ENCODE results near the gene MAEA.
A peak's percentile ranks its signal among the peaks of the same experiment; 100 is the strongest.

MAEA gene

GRCh38 chr4:1269209-1269608, 20.5 kb upstream of the MAEA start:
- Histone ChIP-seq H3K36me3 (ENCODE audit: control insufficient read depth, insufficient read depth, low read length) (no peaks in the 10 kb centered on the region), H3K4me3 (ENCODE audit: low read depth, low read length) (no peak overlapping the region), H3K4me1 (ENCODE audit: control insufficient read depth, insufficient read depth, low read length) (no peaks in the 10 kb centered on the region), H3K9ac (ENCODE audit: low read depth, low read length) (no peak overlapping the region), H3K9me3 (ENCODE audit: control insufficient read depth, insufficient read depth, low read length) (no peaks in the 10 kb centered on the region), H3K27me3 (ENCODE audit: control insufficient read depth, insufficient read depth, low read length) (no peaks in the 10 kb centered on the region)

GRCh38 chr4:1271686-1272085, 18.0 kb upstream of the MAEA start:
- Histone ChIP-seq H3K27me3 (ENCODE audit: control insufficient read depth, insufficient read depth, low read length) (no peaks in the 10 kb centered on the region), H3K36me3 (ENCODE audit: control insufficient read depth, insufficient read depth, low read length) (no peaks in the 10 kb centered on the region), H3K4me1 (ENCODE audit: control insufficient read depth, insufficient read depth, low read length) (no peaks in the 10 kb centered on the region), H3K9ac (ENCODE audit: low read depth, low read length) (no peak overlapping the region), H3K4me3 (ENCODE audit: low read depth, low read length) (no peak overlapping the region), H3K9me3 (ENCODE audit: control insufficient read depth, insufficient read depth, low read length) (no peaks in the 10 kb centered on the region)

- Histone ChIP-seq H3K4me3 (ENCODE audit: low read depth, low read length) (no peak overlapping the region), H3K9ac (ENCODE audit: low read depth, low read length) (no peak overlapping the region), H3K27me3 (ENCODE audit: control insufficient read depth, insufficient read depth, low read length) (peaks cover 2% of the 10 kb centered on the region), H3K4me1 (ENCODE audit: control insufficient read depth, insufficient read depth, low read length) (no peaks in the 10 kb centered on the region), H3K36me3 (ENCODE audit: control insufficient read depth, insufficient read depth, low read length) (no peaks in the 10 kb centered on the region), H3K9me3 (ENCODE audit: control insufficient read depth, insufficient read depth, low read length) (no peaks in the 10 kb centered on the region)
Measured at GRCh38 chr4:1274871-1275270, 14.8 kb upstream of the MAEA start.

- H3K4me3 ChIP-seq (ENCODE audit: low read depth, low read length) = no peak overlapping the region
- H3K4me1 ChIP-seq (ENCODE audit: control insufficient read depth, insufficient read depth, low read length) = no peaks in the 10 kb centered on the region
- H3K9me3 ChIP-seq (ENCODE audit: control insufficient read depth, insufficient read depth, low read length) = no peaks in the 10 kb centered on the region
- no peak overlapping the region for H3K9ac ChIP-seq (ENCODE audit: low read depth, low read length)
- no peaks in the 10 kb centered on the region for H3K36me3 ChIP-seq (ENCODE audit: control insufficient read depth, insufficient read depth, low read length)
- peaks cover 2% of the 10 kb centered on the region for H3K27me3 ChIP-seq (ENCODE audit: control insufficient read depth, insufficient read depth, low read length)
Measured at GRCh38 chr4:1276984-1277383, 12.7 kb upstream of the MAEA start.

- no peaks in the 10 kb centered on the region for H3K9me3 ChIP-seq (ENCODE audit: control insufficient read depth, insufficient read depth, low read length)
- no peak overlapping the region for H3K9ac ChIP-seq (ENCODE audit: low read depth, low read length)
- H3K4me3 ChIP-seq (ENCODE audit: low read depth, low read length) = no peak overlapping the region
- H3K36me3 ChIP-seq (ENCODE audit: control insufficient read depth, insufficient read depth, low read length) = no peaks in the 10 kb centered on the region
- H3K4me1 ChIP-seq (ENCODE audit: control insufficient read depth, insufficient read depth, low read length) = no peaks in the 10 kb centered on the region
- peaks cover 2% of the 10 kb centered on the region for H3K27me3 ChIP-seq (ENCODE audit: control insufficient read depth, insufficient read depth, low read length)
Measured at GRCh38 chr4:1277667-1278665, 11.7 kb upstream of the MAEA start.

- Histone ChIP-seq H3K4me1 (ENCODE audit: control insufficient read depth, insufficient read depth, low read length) (no peaks in the 10 kb centered on the region), H3K9ac (ENCODE audit: low read depth, low read length) (no peak overlapping the region), H3K4me3 (ENCODE audit: low read depth, low read length) (no peak overlapping the region), H3K27me3 (ENCODE audit: control insufficient read depth, insufficient read depth, low read length) (peaks cover 2% of the 10 kb centered on the region), H3K9me3 (ENCODE audit: control insufficient read depth, insufficient read depth, low read length) (no peaks in the 10 kb centered on the region), H3K36me3 (ENCODE audit: control insufficient read depth, insufficient read depth, low read length) (no peaks in the 10 kb centered on the region)
Measured at GRCh38 chr4:1279253-1279652, 10.4 kb upstream of the MAEA start.

- no peaks in the 10 kb centered on the region for H3K36me3 ChIP-seq (ENCODE audit: control insufficient read depth, insufficient read depth, low read length)
Measured at GRCh38 chr4:1283711-1284110, 6.0 kb upstream of the MAEA start.

GRCh38 chr4:1285151-1285789, 4.4 kb upstream of the MAEA start:
- Histone ChIP-seq H3K4me3 (ENCODE audit: low read depth, low read length) (no peak overlapping the region), H3K36me3 (ENCODE audit: control insufficient read depth, insufficient read depth, low read length) (no peaks in the 10 kb centered on the region), H3K9ac (ENCODE audit: low read depth, low read length) (no peak overlapping the region), H3K27me3 (ENCODE audit: control insufficient read depth, insufficient read depth, low read length) (no peaks in the 10 kb centered on the region), H3K4me1 (ENCODE audit: control insufficient read depth, insufficient read depth, low read length) (no peaks in the 10 kb centered on the region), H3K9me3 (ENCODE audit: control insufficient read depth, insufficient read depth, low read length) (peaks cover 5% of the 10 kb centered on the region)

More at GRCh38 chr4:1283711-1284110, 6.0 kb upstream of the MAEA start:
- no peak overlapping the region for H3K4me3 ChIP-seq (ENCODE audit: low read depth, low read length)
- peaks cover 2% of the 10 kb centered on the region for H3K27me3 ChIP-seq (ENCODE audit: control insufficient read depth, insufficient read depth, low read length)
- H3K9ac ChIP-seq (ENCODE audit: low read depth, low read length) = no peak overlapping the region
- no peaks in the 10 kb centered on the region for H3K4me1 ChIP-seq (ENCODE audit: control insufficient read depth, insufficient read depth, low read length)
- H3K9me3 ChIP-seq (ENCODE audit: control insufficient read depth, insufficient read depth, low read length) = peaks cover 5% of the 10 kb centered on the region

GRCh38 chr4:1285790-1286553, 3.7 kb upstream of the MAEA start:
- Histone ChIP-seq H3K4me1 (ENCODE audit: control insufficient read depth, insufficient read depth, low read length) (no peaks in the 10 kb centered on the region), H3K4me3 (ENCODE audit: low read depth, low read length) (no peak overlapping the region), H3K9me3 (ENCODE audit: control insufficient read depth, insufficient read depth, low read length) (peaks cover 5% of the 10 kb centered on the region), H3K27me3 (ENCODE audit: control insufficient read depth, insufficient read depth, low read length) (no peaks in the 10 kb centered on the region), H3K9ac (ENCODE audit: low read depth, low read length) (no peak overlapping the region), H3K36me3 (ENCODE audit: control insufficient read depth, insufficient read depth, low read length) (no peaks in the 10 kb centered on the region)

- H3K36me3 ChIP-seq (ENCODE audit: control insufficient read depth, insufficient read depth, low read length) = no peaks in the 10 kb centered on the region
- H3K9me3 ChIP-seq (ENCODE audit: control insufficient read depth, insufficient read depth, low read length) = peaks cover 5% of the 10 kb centered on the region
- H3K9ac ChIP-seq (ENCODE audit: low read depth, low read length) = no peak overlapping the region
- no peaks in the 10 kb centered on the region for H3K4me1 ChIP-seq (ENCODE audit: control insufficient read depth, insufficient read depth, low read length)
- peak overlapping the region; percentile 92 for H3K4me3 ChIP-seq (ENCODE audit: low read depth, low read length)
- no peaks in the 10 kb centered on the region for H3K27me3 ChIP-seq (ENCODE audit: control insufficient read depth, insufficient read depth, low read length)
Measured at GRCh38 chr4:1288786-1289185, 905 bp upstream of the MAEA start.

- H3K27me3 ChIP-seq (ENCODE audit: control insufficient read depth, insufficient read depth, low read length) = no peaks in the 10 kb centered on the region
- H3K9ac ChIP-seq (ENCODE audit: low read depth, low read length) = peak overlapping the region; percentile 85
- H3K4me3 ChIP-seq (ENCODE audit: low read depth, low read length) = peak overlapping the region; percentile 89
- peaks cover 2% of the 10 kb centered on the region for H3K4me1 ChIP-seq (ENCODE audit: control insufficient read depth, insufficient read depth, low read length)
- H3K36me3 ChIP-seq (ENCODE audit: control insufficient read depth, insufficient read depth, low read length) = no peaks in the 10 kb centered on the region
- H3K9me3 ChIP-seq (ENCODE audit: control insufficient read depth, insufficient read depth, low read length) = peaks cover 5% of the 10 kb centered on the region
Measured at GRCh38 chr4:1290165-1290977, 680 bp downstream of the MAEA start.
